ENCODE results near the gene BTBD10.

Gene BTBD10

GRCh38 chr11:13362596-13363109, 100.4 kb downstream of the BTBD10 start:
- no peak overlapping the region for H3K4me3 ChIP-seq (ENCODE audit: low read length)
- no peak for DNase-seq (ENCODE audit: low read depth)
- no peak for TF ChIP-seq CTCF (conservative IDR thresholded peaks at IDR 0.05; ENCODE audit: low read length)

- peak; percentile 41 for DNase-seq (ENCODE audit: low read depth)
- no peak overlapping the region for H3K4me3 ChIP-seq (ENCODE audit: low read length)
- no peak for TF ChIP-seq CTCF (conservative IDR thresholded peaks at IDR 0.05; ENCODE audit: low read length)
Observed at GRCh38 chr11:13358596-13359270, 104.3 kb downstream of the BTBD10 start.

- TF ChIP-seq CTCF (conservative IDR thresholded peaks at IDR 0.05; ENCODE audit: low read length), result no peak
- no peak for DNase-seq (ENCODE audit: low read depth)
- no peak overlapping the region for H3K4me3 ChIP-seq (ENCODE audit: low read length)
Observed at GRCh38 chr11:13357232-13357631, 105.8 kb downstream of the BTBD10 start.

GRCh38 chr11:13355191-13355590, 107.8 kb downstream of the BTBD10 start:
- no peak for TF ChIP-seq CTCF (conservative IDR thresholded peaks at IDR 0.05; ENCODE audit: low read length)
- H3K4me3 ChIP-seq (ENCODE audit: low read length), result no peak overlapping the region
- DNase-seq (ENCODE audit: low read depth), result no peak

- TF ChIP-seq CTCF (conservative IDR thresholded peaks at IDR 0.05; ENCODE audit: low read length), result peak; percentile 38
- no peak overlapping the region for H3K4me3 ChIP-seq (ENCODE audit: low read length)
- DNase-seq (ENCODE audit: low read depth), result peak; percentile 13
Observed at GRCh38 chr11:13354335-13354734, 108.7 kb downstream of the BTBD10 start.

GRCh38 chr11:13352711-13353110, 110.3 kb downstream of the BTBD10 start:
- TF ChIP-seq CTCF (conservative IDR thresholded peaks at IDR 0.05; ENCODE audit: low read length), result no peak

GRCh38 chr11:13349581-13349980, 113.4 kb downstream of the BTBD10 start:
- DNase-seq (ENCODE audit: low read depth), result no peak
- no peak overlapping the region for H3K4me3 ChIP-seq (ENCODE audit: low read length)
- no peak for TF ChIP-seq CTCF (conservative IDR thresholded peaks at IDR 0.05; ENCODE audit: low read length)

More at GRCh38 chr11:13352711-13353110, 110.3 kb downstream of the BTBD10 start:
- no peak for DNase-seq (ENCODE audit: low read depth)
- no peak overlapping the region for H3K4me3 ChIP-seq (ENCODE audit: low read length)

Measured in AG10803 (cell line).